ENCODE measurements around the gene B3GNT4. TPM values are rescaled to one million over a fixed set of nuclear protein-coding genes. Genes with fewer than 3 reads are reported as not detected.

B3GNT4 gene
- total and polyA plus RNA-seq, 2 of the 8 experiments (the other 6 are each of a cell fraction or from before 2014, with no cell fraction given) = 1.1 to 1.4 TPM

GRCh38 chr12:122197612-122197966 is 5.9 kb upstream of the B3GNT4 start:
- 100% methylated on average over 1 of the region's 1 CpG; no CpG with 5 or more reads in 1 of the 2 experiments for WGBS, 2 experiments (ENCODE audit: extremely low coverage in 1 of 2, insufficient coverage in 1 of 2, insufficient read length in 1 of 2, insufficient replicate concordance in 2 of 2, low coverage in 1 of 2, low lambda C conversion rate in 2 of 2, missing lambda C conversion rate in 1 of 2)
- DNase-seq (ENCODE audit: low read depth in 1 of 2, low spot score in 2 of 2) = no peak
- no peak overlapping the region for H2BK12ac ChIP-seq (ENCODE audit: low read depth, low read length)
- no peak for TF ChIP-seq CHD7 (IDR thresholded peaks at IDR 0.05; ENCODE audit: insufficient replicate concordance, low read length)

More at GRCh38 chr12:122197612-122197966, 5.9 kb upstream of the B3GNT4 start:
- Histone ChIP-seq H3K27me3 (replicated peaks in 1 of 4; ENCODE audit: control insufficient read depth in 3 of 4, extremely low read depth in 1 of 4, insufficient read depth in 3 of 4, low read length in 3 of 4) (peaks cover 0 to 7% (median 1%) of the 10 kb centered on the region in 4 experiments; a peak in 2 of 7 replicates), H3K4me1 (replicated peaks in 1 of 4; ENCODE audit: control insufficient read depth in 3 of 4, insufficient read depth in 4 of 4, low read length in 3 of 4) (no peaks in the 10 kb centered on the region), H3K9ac (replicated peaks in 1 of 4; ENCODE audit: extremely low read depth in 1 of 4, low read depth in 3 of 4, low read length in 3 of 4) (no peak overlapping the region), H3K23me2 (ENCODE audit: low read depth, low read length) (no peaks in the 10 kb centered on the region), H3K79me1 (ENCODE audit: low read depth, low read length) (no peaks in the 10 kb centered on the region), H3K18ac (ENCODE audit: extremely low read depth, low read length) (no peak overlapping the region), H3K36me3 (ENCODE audit: control insufficient read depth in 2 of 4, insufficient read depth in 4 of 4, low read length in 3 of 4) (no peaks in the 10 kb centered on the region), H4K8ac (ENCODE audit: extremely low read depth, insufficient read depth, low read length) (no peak overlapping the region), H3K9me3 (ENCODE audit: insufficient read depth in 2 of 2, low read depth in 1 of 2, low read length in 1 of 2) (no peaks in the 10 kb centered on the region), H2BK15ac (ENCODE audit: low read length) (no peak overlapping the region), H4K20me1 (replicated peaks in 1 of 2; ENCODE audit: control insufficient read depth in 1 of 2, insufficient read depth in 2 of 2, low read length in 2 of 2) (no peaks in the 10 kb centered on the region), H3K23ac (ENCODE audit: insufficient read length) (no peak overlapping the region), H3K27ac (ENCODE audit: low read depth, low read length) (no peak overlapping the region), H2BK20ac (ENCODE audit: low read length) (no peak overlapping the region), H4K91ac (replicated peaks; ENCODE audit: insufficient read length, low read length) (no peak overlapping the region), H3K79me2 (ENCODE audit: control insufficient read depth in 1 of 2, insufficient read depth in 2 of 2, low read length in 2 of 2) (no peaks in the 10 kb centered on the region), H4K5ac (ENCODE audit: insufficient read length, low read depth, low read length) (no peak overlapping the region), H3K56ac (replicated peaks; ENCODE audit: insufficient read length, low read depth, low read length) (no peak overlapping the region), H2BK120ac (replicated peaks; ENCODE audit: low read depth, low read length) (no peak overlapping the region), H3K4me2 (ENCODE audit: insufficient read depth in 1 of 2, low read depth in 2 of 2, low read length in 2 of 2) (no peak overlapping the region), H2BK5ac (ENCODE audit: low read depth, low read length) (no peak overlapping the region), H3K4ac (replicated peaks; ENCODE audit: insufficient read length, low read depth, low read length) (no peak overlapping the region), H2AFZ (ENCODE audit: low read length) (no peak overlapping the region), H3K14ac (ENCODE audit: insufficient read length) (no peak overlapping the region), H2AK5ac (ENCODE audit: low read depth, low read length) (no peak overlapping the region), H3K4me3 (ENCODE audit: extremely low read depth in 1 of 4, insufficient read depth in 2 of 4, low read depth in 3 of 4, low read length in 4 of 4) (no peak overlapping the region)
- no peak for FAIRE-seq
- CTCF ChIA-PET (ENCODE audit: partially characterized antibody) = no interaction called here
- POLR2A ChIA-PET (ENCODE audit: partially characterized antibody) = no interaction called here

Data from H1 (cell line).